DOHH2 (cell line): ENCODE results near the gene HOXA13.

Source experiments
- H3F3A ChIP-seq: fragments of 200-600 bp; sonication (generic), shearing (Covaris generic); 2 replicates; pipeline ENCODE4 v1.6.0; 2016; ENCODE audit warnings: antibody characterized with exemption, mild to moderate bottlenecking; ENCODE audit not compliant: control insufficient read depth, insufficient read depth
- H3K27ac ChIP-seq: fragments of 200-600 bp; sonication (generic); 2 replicates; pipeline ENCODE4 v1.5.1; 2014; ENCODE audit warnings: low read depth, mild to moderate bottlenecking, low read length, moderate library complexity
- H3K27me3 ChIP-seq: fragments of 200-600 bp; sonication (generic); 2 replicates; pipeline ENCODE4 v1.6.1; 2014; ENCODE audit warnings: mild to moderate bottlenecking, low read length, mixed read lengths; ENCODE audit not compliant: control insufficient read depth
- H3K36me3 ChIP-seq: fragments of 200-600 bp; sonication (generic); 2 replicates; pipeline ENCODE4 v1.6.1; 2014; ENCODE audit warnings: mild to moderate bottlenecking, low read length, moderate library complexity, mixed read lengths; ENCODE audit not compliant: control insufficient read depth
- H3K4me1 ChIP-seq: fragments of 200-600 bp; sonication (generic); 2 replicates; pipeline ENCODE4 v1.6.1; 2014; ENCODE audit warnings: mild to moderate bottlenecking, low read length, mixed read lengths; ENCODE audit not compliant: control insufficient read depth
- H3K4me2 ChIP-seq: fragments of 200-600 bp; sonication (generic); 2 replicates; pipeline ENCODE4 v1.6.0; 2014; ENCODE audit warnings: mild to moderate bottlenecking, low read length, moderate library complexity
- H3K4me3 ChIP-seq: fragments of 200-600 bp; sonication (generic); 2 replicates; pipeline ENCODE4 v1.5.1; 2014; ENCODE audit warnings: mild to moderate bottlenecking, low read length, mixed read lengths
- H3K79me2 ChIP-seq: fragments of 200-600 bp; sonication (generic); 2 replicates; pipeline ENCODE4 v1.6.1; 2014; ENCODE audit warnings: mild to moderate bottlenecking, low read length, mixed read lengths; ENCODE audit not compliant: control insufficient read depth
- H3K9me2 ChIP-seq: fragments of 200-600 bp; sonication (generic); replicated peaks from 2 replicates; pipeline ENCODE4 v1.6.1; 2014; ENCODE audit warnings: mild to moderate bottlenecking, low read length, mixed read lengths; ENCODE audit not compliant: control insufficient read depth
- H3K9me3 ChIP-seq: fragments of 200-600 bp; sonication (generic); 2 replicates; pipeline ENCODE4 v1.6.1; 2014; ENCODE audit warnings: antibody characterized with exemption, low read length, mixed read lengths; ENCODE audit not compliant: control insufficient read depth, insufficient read depth
- H4K20me1 ChIP-seq: fragments of 200-600 bp; sonication (generic); 2 replicates; pipeline ENCODE4 v1.6.0; 2014; ENCODE audit warnings: low read depth, mild to moderate bottlenecking, antibody characterized with exemption, low read length, moderate library complexity; ENCODE audit not compliant: control insufficient read depth, insufficient read depth
- CTCF ChIP-seq: fragments of 200-600 bp; sonication (generic); IDR thresholded peaks from one replicate; pipeline ENCODE4 v1.5.1; 2014; ENCODE audit warnings: antibody characterized with exemption, mild to moderate bottlenecking, low read depth, low read length; ENCODE audit not compliant: poor library complexity, severe bottlenecking
- EZH2phosphoT487 ChIP-seq: fragments of 200-600 bp; sonication (generic); IDR thresholded peaks from 2 replicates; pipeline ENCODE4 v1.6.1; 2017; ENCODE audit warnings: borderline replicate concordance, mild to moderate bottlenecking, antibody characterized with exemption, low read length, moderate library complexity, mixed read lengths

HOXA13 gene

GRCh38 chr7:27210441-27211083 is 10.7 kb upstream of the HOXA13 start:
- TF ChIP-seq CTCF, result peak; percentile 90
- no peak for TF ChIP-seq EZH2phosphoT487
- Histone ChIP-seq H3K27me3 (peaks cover 70% of the 10 kb centered on the region), H4K20me1 (peaks cover 5% of the 10 kb centered on the region; the same call in 1 of the 2 replicates), H3K4me3 (peak overlapping the region; percentile 47), H3K27ac (no peak overlapping the region), H3K9me2 (no peaks in the 10 kb centered on the region), H3F3A (no peaks in the 10 kb centered on the region), H3K79me2 (no peaks in the 10 kb centered on the region), H3K9me3 (no peaks in the 10 kb centered on the region), H3K36me3 (no peaks in the 10 kb centered on the region), H3K4me1 (peaks cover 5% of the 10 kb centered on the region), H3K4me2 (peak overlapping the region; percentile 59)

GRCh38 chr7:27209933-27210440 is 10.1 kb upstream of the HOXA13 start:
- peaks cover 67% of the 10 kb centered on the region for H3K27me3 ChIP-seq

GRCh38 chr7:27208998-27209397 is 9.1 kb upstream of the HOXA13 start:
- TF ChIP-seq EZH2phosphoT487, result no peak
- TF ChIP-seq CTCF, result no peak
- H3K4me3 ChIP-seq, result no peak overlapping the region
- H3K4me1 ChIP-seq, result peaks cover 5% of the 10 kb centered on the region
- peaks cover 77% of the 10 kb centered on the region for H3K27me3 ChIP-seq
- no peak overlapping the region for H3K4me2 ChIP-seq
- H3K79me2 ChIP-seq, result no peaks in the 10 kb centered on the region
- no peaks in the 10 kb centered on the region for H3F3A ChIP-seq
- H3K36me3 ChIP-seq, result no peaks in the 10 kb centered on the region
- no peaks in the 10 kb centered on the region for H3K9me2 ChIP-seq
- no peaks in the 10 kb centered on the region for H3K9me3 ChIP-seq
- no peak overlapping the region for H3K27ac ChIP-seq
- H4K20me1 ChIP-seq, result peaks cover 5% of the 10 kb centered on the region; the same call in 1 of the 2 replicates

More at GRCh38 chr7:27209933-27210440, 10.1 kb upstream of the HOXA13 start:
- Histone ChIP-seq H3K9me2 (no peaks in the 10 kb centered on the region), H3K27ac (no peak overlapping the region), H3K4me1 (peaks cover 5% of the 10 kb centered on the region), H3K4me2 (peak overlapping the region; percentile 59; the same call in 1 of the 2 replicates), H4K20me1 (peaks cover 5% of the 10 kb centered on the region; the same call in 1 of the 2 replicates), H3K36me3 (no peaks in the 10 kb centered on the region), H3F3A (no peaks in the 10 kb centered on the region), H3K9me3 (no peaks in the 10 kb centered on the region), H3K4me3 (no peak overlapping the region), H3K79me2 (no peaks in the 10 kb centered on the region)
- no peak for TF ChIP-seq CTCF
- TF ChIP-seq EZH2phosphoT487, result no peak
